SK-N-MC (cell line): ENCODE data around the gene RIMBP2.

ENCODE experiments used
- DNase-seq: peaks from one replicate; pipeline ENCODE4 v3.0.0-alpha.2; 2011; ENCODE audit warnings: low read depth, low spot score
- H3K27ac ChIP-seq: fragments of 200-600 bp; sonication (generic); 2 replicates; pipeline ENCODE4 v1.5.1; 2016; ENCODE audit warnings: mixed run types
- H3K36me3 ChIP-seq: fragments of 200-600 bp; sonication (generic); 2 replicates; pipeline ENCODE4 v1.6.1; 2017; ENCODE audit warnings: antibody characterized with exemption, low read length, mixed read lengths; ENCODE audit not compliant: insufficient read depth
- H3K4me3 ChIP-seq: fragments of 200-600 bp; sonication (generic); 2 replicates; pipeline ENCODE4 v1.5.1; 2016
- H3K9ac ChIP-seq: fragments of 200-600 bp; sonication (generic); 2 replicates; pipeline ENCODE4 v1.8.0; 2017; ENCODE audit warnings: mixed run types, mixed read lengths; ENCODE audit not compliant: insufficient read length
- H3K9me3 ChIP-seq: fragments of 200-600 bp; sonication (generic); 2 replicates; pipeline ENCODE4 v1.6.1; 2017; ENCODE audit warnings: low read depth, mild to moderate bottlenecking, antibody characterized with exemption, low read length, moderate library complexity, mixed read lengths
- EZH2 ChIP-seq: fragments of 200-600 bp; sonication (generic); IDR thresholded peaks from one replicate; pipeline ENCODE4 v1.6.1; 2017; ENCODE audit warnings: antibody characterized with exemption
- FOXP2 ChIP-seq: optimal IDR thresholded peaks from 2 replicates; pipeline ENCODE3; 2011; ENCODE audit warnings: mild to moderate bottlenecking, moderate library complexity; ENCODE audit not compliant: insufficient read depth; ENCODE audit errors: extremely low read length, control extremely low read depth
- POLR2AphosphoS5 ChIP-seq: IDR thresholded peaks from 2 replicates; pipeline ENCODE4 v1.6.1; 2012; ENCODE audit warnings: mild to moderate bottlenecking, low read depth, low read length, borderline replicate concordance

The RIMBP2 gene

GRCh38 chr12:130508318-130508717 lies 207.8 kb downstream of the RIMBP2 start:
- no peak overlapping the region for H3K27ac ChIP-seq
- no peak for DNase-seq
- TF ChIP-seq EZH2 (no peak), POLR2AphosphoS5 (no peak), FOXP2 (no peak)
- H3K9me3 ChIP-seq = no peaks in the 10 kb centered on the region
- no peak overlapping the region for H3K9ac ChIP-seq
- no peaks in the 10 kb centered on the region for H3K36me3 ChIP-seq
- H3K4me3 ChIP-seq = no peak overlapping the region

GRCh38 chr12:130506844-130507243 lies 209.3 kb downstream of the RIMBP2 start:
- H3K36me3 ChIP-seq = no peaks in the 10 kb centered on the region
- H3K9me3 ChIP-seq = no peaks in the 10 kb centered on the region
- no peak overlapping the region for H3K4me3 ChIP-seq
- DNase-seq = no peak
- no peak overlapping the region for H3K9ac ChIP-seq
- TF ChIP-seq POLR2AphosphoS5 = no peak
- TF ChIP-seq FOXP2 = no peak
- TF ChIP-seq EZH2 = no peak
- H3K27ac ChIP-seq = no peak overlapping the region

- H3K9ac ChIP-seq = no peak overlapping the region
- DNase-seq = no peak
- no peaks in the 10 kb centered on the region for H3K9me3 ChIP-seq
- no peak for TF ChIP-seq EZH2
- no peak for TF ChIP-seq FOXP2
- no peak for TF ChIP-seq POLR2AphosphoS5
- H3K36me3 ChIP-seq = no peaks in the 10 kb centered on the region
- H3K27ac ChIP-seq = no peak overlapping the region
- no peak overlapping the region for H3K4me3 ChIP-seq
These were observed 211.3 kb downstream of the RIMBP2 start for GRCh38 chr12:130504840-130505175.

- DNase-seq = no peak
- H3K27ac ChIP-seq = no peak overlapping the region
- H3K4me3 ChIP-seq = no peak overlapping the region
- TF ChIP-seq FOXP2 = no peak
- no peak overlapping the region for H3K9ac ChIP-seq
- H3K36me3 ChIP-seq = no peaks in the 10 kb centered on the region
- no peaks in the 10 kb centered on the region for H3K9me3 ChIP-seq
These were observed 211.8 kb downstream of the RIMBP2 start for GRCh38 chr12:130504110-130504839.

- H3K9me3 ChIP-seq = no peaks in the 10 kb centered on the region
- H3K36me3 ChIP-seq = no peaks in the 10 kb centered on the region
- no peak overlapping the region for H3K27ac ChIP-seq
These were observed 214.3 kb downstream of the RIMBP2 start for GRCh38 chr12:130501821-130502220.

GRCh38 chr12:130500835-130501330 lies 215.2 kb downstream of the RIMBP2 start:
- Histone ChIP-seq H3K4me3 (no peak overlapping the region), H3K27ac (no peak overlapping the region), H3K9me3 (no peaks in the 10 kb centered on the region), H3K36me3 (no peaks in the 10 kb centered on the region), H3K9ac (no peak overlapping the region)
- no peak for DNase-seq
- no peak for TF ChIP-seq FOXP2

More at GRCh38 chr12:130501821-130502220, 214.3 kb downstream of the RIMBP2 start:
- no peak for DNase-seq
- TF ChIP-seq FOXP2 = no peak
- no peak for TF ChIP-seq EZH2
- no peak for TF ChIP-seq POLR2AphosphoS5
- H3K4me3 ChIP-seq = no peak overlapping the region
- no peak overlapping the region for H3K9ac ChIP-seq

GRCh38 chr12:130499474-130499873 lies 216.6 kb downstream of the RIMBP2 start:
- Histone ChIP-seq H3K27ac (no peak overlapping the region), H3K36me3 (no peaks in the 10 kb centered on the region), H3K9me3 (no peaks in the 10 kb centered on the region), H3K9ac (no peak overlapping the region), H3K4me3 (no peak overlapping the region)
- TF ChIP-seq EZH2 = no peak
- no peak for TF ChIP-seq FOXP2
- no peak for TF ChIP-seq POLR2AphosphoS5
- no peak for DNase-seq

GRCh38 chr12:130498589-130499385 lies 217.3 kb downstream of the RIMBP2 start:
- H3K9ac ChIP-seq = no peak overlapping the region
- H3K9me3 ChIP-seq = no peaks in the 10 kb centered on the region
- DNase-seq = no peak
- no peak overlapping the region for H3K27ac ChIP-seq
- no peak overlapping the region for H3K4me3 ChIP-seq
- H3K36me3 ChIP-seq = no peaks in the 10 kb centered on the region
- no peak for TF ChIP-seq POLR2AphosphoS5
- TF ChIP-seq EZH2 = no peak
- TF ChIP-seq FOXP2 = no peak
